Measurements from ENCODE around the gene LCN12.

- TF ChIP-seq CTCF (IDR thresholded peaks at IDR 0.05) (no peak), EZH2 (IDR thresholded peaks at IDR 0.05) (no peak), EZH2phosphoT487 (IDR thresholded peaks at IDR 0.05) (no peak)
Measured at GRCh38 chr9:136903041-136903554, 49.0 kb upstream of the LCN12 start.

Data from neural progenitor cell (in vitro differentiated cells).